SK-N-SH (cell line): ENCODE data around the gene RIMKLA. TPM values are rescaled to one million over a fixed set of nuclear protein-coding genes. Genes with fewer than 3 reads are reported as not detected.

Experiments
- CTCF ChIA-PET: fragments of 300-600, 350-600 bp; formaldehyde crosslinking; extraction: SDS; loops from one replicate; lab custom pipeline; 2021; lab: Yijun Ruan, JAX
- POLR2A ChIA-PET: fragments of 350-600 bp; sonication (Branson Sonifier 250); formaldehyde crosslinking; extraction: SDS; loops from one replicate; lab custom pipeline; 2020; ENCODE audit warnings: antibody characterized with exemption, inconsistent platforms; lab: Yijun Ruan, JAX
- DNase-seq: peaks from one replicate; pipeline ENCODE4 v3.0.0; 2012
- H2AFZ ChIP-seq: fragments of 200-600 bp; sonication (generic); 2 replicates; pipeline ENCODE4 v1.8.1; 2016; ENCODE audit warnings: antibody characterized with exemption, mild to moderate bottlenecking, low read depth
- H3F3A ChIP-seq: fragments of 200-600 bp; sonication (generic); replicated peaks from 2 replicates; pipeline ENCODE3; 2016; ENCODE audit warnings: antibody characterized with exemption, mild to moderate bottlenecking; ENCODE audit not compliant: insufficient read depth
- H3K27ac ChIP-seq, 2 experiments: fragments of 200-500 bp in 1 of 2; fragments of 200-600 bp in 1 of 2; sonication (Bioruptor generic) in 1 of 2; sonication (generic), shearing (Covaris generic) in 1 of 2; 2 replicates each; pipeline versions ENCODE4 v1.5.1 to v1.6.1; 2014 to 2016; ENCODE audit warnings: low read depth in 2 of 2, inconsistent platforms in 1 of 2, low read length in 1 of 2, mild to moderate bottlenecking in 1 of 2, mixed read lengths in 1 of 2
- H3K27me3 ChIP-seq: fragments of 200-600 bp; sonication (generic), shearing (Covaris generic); 2 replicates; pipeline ENCODE4 v1.6.1; 2016; ENCODE audit warnings: mixed run types; ENCODE audit not compliant: insufficient read depth
- H3K36me3 ChIP-seq, 2 experiments: fragments of 200-500 bp in 1 of 2; fragments of 200-600 bp in 1 of 2; sonication (Bioruptor generic) in 1 of 2; sonication (generic) in 1 of 2; replicated peaks in 1 of 2; 2 replicates each; pipeline versions ENCODE3 to v1.5.1; 2014 to 2016; ENCODE audit warnings: low read length in 1 of 2, mild to moderate bottlenecking in 1 of 2; ENCODE audit not compliant: insufficient read depth in 2 of 2, control insufficient read depth in 1 of 2
- H3K4me1 ChIP-seq, 2 experiments: fragments of 200-500 bp in 1 of 2; fragments of 200-600 bp in 1 of 2; sonication (Bioruptor generic) in 1 of 2; sonication (generic), shearing (Covaris generic) in 1 of 2; 2 replicates each; pipeline versions ENCODE4 v1.5.1 to v1.6.1; 2014 to 2016; ENCODE audit warnings: low read depth in 1 of 2, low read length in 1 of 2, mixed run types in 1 of 2; ENCODE audit not compliant: insufficient read depth in 2 of 2, control insufficient read depth in 1 of 2
- H3K4me2 ChIP-seq: fragments of 200-600 bp; sonication (generic), shearing (Covaris generic); 2 replicates; pipeline ENCODE4 v1.6.1; 2017; ENCODE audit warnings: mixed run types
- H3K4me3 ChIP-seq, 2 experiments: fragments of 200-500 bp in 1 of 2; fragments of 200-600 bp in 1 of 2; sonication (Bioruptor generic) in 1 of 2; sonication (generic), shearing (Covaris generic) in 1 of 2; 2 replicates each; pipeline versions ENCODE4 v1.5.1 to v1.8.1; 2014 to 2016; ENCODE audit warnings: low read depth in 2 of 2, inconsistent platforms in 1 of 2, low read length in 1 of 2, mild to moderate bottlenecking in 1 of 2, mixed read lengths in 1 of 2, moderate library complexity in 1 of 2
- H3K79me2 ChIP-seq: fragments of 200-600 bp; sonication (generic); 2 replicates; pipeline ENCODE4 v1.8.1; 2017; ENCODE audit warnings: mild to moderate bottlenecking; ENCODE audit not compliant: insufficient read depth
- H3K9ac ChIP-seq: fragments of 200-600 bp; sonication (generic); 2 replicates; pipeline ENCODE4 v1.6.1; 2017; ENCODE audit warnings: mixed run types
- H3K9me2 ChIP-seq: fragments of 200-600 bp; sonication (generic); 2 replicates; pipeline ENCODE4 v1.6.1; 2017; ENCODE audit warnings: mixed run types
- H3K9me3 ChIP-seq: fragments of 200-600 bp; sonication (generic); 2 replicates; pipeline ENCODE4 v1.6.1; 2017; ENCODE audit warnings: mixed run types, mild to moderate bottlenecking, moderate library complexity
- H4K20me1 ChIP-seq: fragments of 200-600 bp; sonication (generic); 2 replicates; pipeline ENCODE4 v1.6.1; 2017; ENCODE audit warnings: mild to moderate bottlenecking, mixed run types; ENCODE audit not compliant: insufficient read depth
- CHD2 ChIP-seq: fragments of 150-350 bp; IDR thresholded peaks from 2 replicates; pipeline ENCODE4 v1.6.1; 2018; ENCODE audit warnings: low read length; ENCODE audit not compliant: partially characterized antibody
- CTCF ChIP-seq: fragments of 200-600 bp; sonication (generic); IDR thresholded peaks from 2 replicates; pipeline ENCODE4 v1.6.1; 2017; ENCODE audit warnings: antibody characterized with exemption, mild to moderate bottlenecking, moderate library complexity
- ELF1 ChIP-seq: IDR thresholded peaks from 2 replicates; pipeline ENCODE4 v1.4.0; 2012
- EP300 ChIP-seq, 2 experiments: IDR thresholded peaks; 2 replicates each; pipeline versions ENCODE4 v1.4.0 to v1.6.1; 2012; ENCODE audit warnings: borderline replicate concordance in 1 of 2, low read depth in 1 of 2, low read length in 1 of 2
- FOXJ3 ChIP-seq: sonication (generic); formaldehyde crosslinking; IDR thresholded peaks from 2 replicates; pipeline ENCODE4 v1.5.1; 2020; ENCODE audit warnings: mild to moderate bottlenecking, missing genetic modification reagents
- FOXM1 ChIP-seq: IDR thresholded peaks from 2 replicates; pipeline ENCODE4 v1.4.0; 2012; ENCODE audit warnings: low read depth, mild to moderate bottlenecking
- GABPA ChIP-seq: IDR thresholded peaks from 2 replicates; pipeline ENCODE4 v1.4.0; 2012; ENCODE audit warnings: low read depth, mild to moderate bottlenecking
- JUND ChIP-seq: IDR thresholded peaks from 2 replicates; pipeline ENCODE4 v1.4.0; 2012
- MXI1 ChIP-seq: IDR thresholded peaks from 2 replicates; pipeline ENCODE4 v1.6.1; 2012; ENCODE audit warnings: mild to moderate bottlenecking, low read depth, low read length, improper control_type of control experiment
- NFIC ChIP-seq: IDR thresholded peaks from 2 replicates; pipeline ENCODE4 v1.4.0; 2012; ENCODE audit warnings: borderline replicate concordance
- POLR2AphosphoS5 ChIP-seq: IDR thresholded peaks from 2 replicates; pipeline ENCODE4 v1.6.1; 2012; ENCODE audit warnings: low read depth, low read length
- RAD21 ChIP-seq: IDR thresholded peaks from 2 replicates; pipeline ENCODE4 v1.6.1; 2012; ENCODE audit warnings: mild to moderate bottlenecking, low read length
- RFX5 ChIP-seq: IDR thresholded peaks from 2 replicates; pipeline ENCODE4 v1.6.1; 2012; ENCODE audit warnings: mild to moderate bottlenecking, improper control_type of control experiment, low read length
- RXRA ChIP-seq: IDR thresholded peaks from 2 replicates; pipeline ENCODE4 v1.4.0; 2012; ENCODE audit warnings: low read depth, mild to moderate bottlenecking, borderline replicate concordance
- TAF1 ChIP-seq: IDR thresholded peaks from 2 replicates; pipeline ENCODE4 v1.6.1; 2012; ENCODE audit warnings: low read depth, mild to moderate bottlenecking, low read length, moderate library complexity, borderline replicate concordance
- TCF12 ChIP-seq: IDR thresholded peaks from 2 replicates; pipeline ENCODE4 v1.4.0; 2012
- TEAD4 ChIP-seq: IDR thresholded peaks from 2 replicates; pipeline ENCODE4 v1.4.0; 2012; ENCODE audit warnings: mild to moderate bottlenecking, borderline replicate concordance; ENCODE audit not compliant: insufficient read depth
- USF1 ChIP-seq: IDR thresholded peaks from 2 replicates; pipeline ENCODE4 v1.4.0; 2012; ENCODE audit warnings: low read depth, borderline replicate concordance
- USF2 ChIP-seq: fragments of 150-350 bp; IDR thresholded peaks from 2 replicates; pipeline ENCODE4 v1.6.1; 2017; ENCODE audit warnings: antibody characterized with exemption, low read length, low read depth, borderline replicate concordance
- YY1 ChIP-seq: IDR thresholded peaks from 2 replicates; pipeline ENCODE4 v1.4.0; 2012; ENCODE audit warnings: low read depth, mild to moderate bottlenecking
- ZBTB33 ChIP-seq: IDR thresholded peaks from 2 replicates; pipeline ENCODE4 v1.4.0; 2012; ENCODE audit warnings: low read depth, borderline replicate concordance
- WGBS: methylation state at CpG from one replicate; pipeline ENCODE4 v1.1.6; 2017; ENCODE audit warnings: low lambda C conversion rate; 5-methylcytosine and 5-hydroxymethylcytosine counted together
- polyA plus RNA-seq, 3 experiments: library from polyadenylated mRNA; depleted of rRNA; stranded (reverse); fragments of >200 nt; gene quantifications; 2 replicates each; pipeline ENCODE4 v1.2.3, GENCODE V29; 2012

Gene RIMKLA
- polyA plus RNA-seq, 1 of the 3 experiments (the other 2 are of a cell fraction) = 0.08 TPM

- Histone ChIP-seq H3K9ac (peak overlapping the region; percentile 88), H4K20me1 (peaks cover 32% of the 10 kb centered on the region), H3K4me3 (peak overlapping the region; percentile 81 to 97), H3K36me3 (no peaks in the 10 kb centered on the region), H3F3A (no peaks in the 10 kb centered on the region), H3K9me3 (no peaks in the 10 kb centered on the region), H3K9me2 (no peaks in the 10 kb centered on the region), H3K4me2 (peak overlapping the region; percentile 85), H3K4me1 (peaks cover 6 to 13% of the 10 kb centered on the region in 2 experiments; a peak in 3 of 4 replicates), H3K79me2 (peaks cover 44% of the 10 kb centered on the region), H3K27ac (peak overlapping the region; percentile 75 to 92; a peak in 3 of 4 replicates), H2AFZ (peak overlapping the region; percentile 82), H3K27me3 (no peaks in the 10 kb centered on the region)
- ChIA-PET POLR2A (no interaction called here), CTCF (interaction anchor here (0.8 to 1.6 kb wide), 2 partner anchors 17 to 163 kb away, joined by 3 to 4 read pairs; no protein-coding TSS in a partner anchor)
- TF ChIP-seq RFX5 (no peak), TAF1 (no peak)
- no peak for DNase-seq
- 34% methylated on average over 9 of the region's 9 CpGs for WGBS
Observed at GRCh38 chr1:42335809-42336518, 44.6 kb upstream of the RIMKLA start.

- Histone ChIP-seq H2AFZ (no peak overlapping the region), H3K27ac (no peak overlapping the region), H3F3A (no peaks in the 10 kb centered on the region), H3K9me2 (no peaks in the 10 kb centered on the region), H4K20me1 (peaks cover 22% of the 10 kb centered on the region), H3K36me3 (no peaks in the 10 kb centered on the region), H3K27me3 (no peaks in the 10 kb centered on the region), H3K4me2 (no peak overlapping the region), H3K4me3 (no peak overlapping the region), H3K4me1 (peaks cover 6 to 11% of the 10 kb centered on the region in 2 experiments; a peak in 3 of 4 replicates), H3K9me3 (no peaks in the 10 kb centered on the region), H3K9ac (no peak overlapping the region), H3K79me2 (peaks cover 34% of the 10 kb centered on the region)
- no peak for DNase-seq
- ChIA-PET POLR2A (no interaction called here), CTCF (interaction anchor here (1.4 to 1.6 kb wide), 2 partner anchors 164 to 241 kb away, joined by 3 to 4 read pairs; no protein-coding TSS in a partner anchor)
- TF ChIP-seq RAD21 (no peak), TAF1 (no peak), CTCF (no peak), TEAD4 (no peak), TCF12 (no peak), CHD2 (no peak), MXI1 (no peak), USF1 (no peak), ELF1 (no peak), FOXM1 (no peak), GABPA (no peak), RXRA (no peak), JUND (no peak), EP300 (IDR thresholded peaks at IDR 0.05; ENCODE audit: borderline replicate concordance in 1 of 2, low read depth in 1 of 2, low read length in 1 of 2) (no peak), FOXJ3 (CRISPR knock-in tag) (no peak), YY1 (no peak), NFIC (no peak), POLR2AphosphoS5 (no peak), USF2 (no peak), ZBTB33 (no peak)
- WGBS = 86% methylated on average over 6 of the region's 6 CpGs
Observed at GRCh38 chr1:42336978-42337377, 43.6 kb upstream of the RIMKLA start.
